Esophagus muscularis mucosa (tissue), 4 donors: ENCODE data around the gene DMD.

Experiments
- EP300 ChIP-seq: sonication (generic); formaldehyde crosslinking; IDR thresholded peaks from one replicate; pipeline ENCODE4 v1.6.1; 2017; ENCODE audit warnings: antibody characterized with exemption
- POLR2A ChIP-seq: fragments of 450-650 bp; IDR thresholded peaks from one replicate; pipeline ENCODE4 v1.6.1; 2017; ENCODE audit warnings: antibody characterized with exemption, moderate library complexity, mild to moderate bottlenecking, low read depth
- TF ChIP-seq, protein P1 (sequence below), 3 experiments: fragments of 200-600 bp in 2 of 3; fragments of 450-650 bp in 1 of 3; sonication (generic) in 2 of 3; IDR thresholded peaks; one replicate each; pipeline ENCODE4 v1.5.1; 2017 to 2019; ENCODE audit warnings: antibody characterized with exemption in 3 of 3, mild to moderate bottlenecking in 2 of 3, moderate library complexity in 1 of 3

DNA sequence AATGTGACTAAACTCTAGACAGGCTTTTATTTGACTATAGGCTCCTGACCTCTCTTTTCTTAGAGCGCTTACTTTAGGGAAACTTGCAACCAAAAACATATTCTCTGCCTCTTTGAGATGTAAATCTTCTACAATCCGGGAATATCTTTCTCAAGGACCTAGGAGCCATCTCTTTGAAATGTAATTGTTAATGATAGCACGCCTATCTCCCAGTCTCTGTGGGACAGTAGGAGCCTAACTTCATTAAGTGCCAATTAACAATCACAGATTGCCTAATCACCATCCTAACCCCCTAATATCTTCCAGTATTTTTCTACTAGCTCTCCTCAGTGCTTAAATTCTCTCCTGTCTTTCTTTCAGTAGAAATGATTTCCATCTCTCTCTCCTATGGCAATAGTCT, 628.6 kb downstream of the DMD start:
- TF ChIP-seq, protein P1, sequence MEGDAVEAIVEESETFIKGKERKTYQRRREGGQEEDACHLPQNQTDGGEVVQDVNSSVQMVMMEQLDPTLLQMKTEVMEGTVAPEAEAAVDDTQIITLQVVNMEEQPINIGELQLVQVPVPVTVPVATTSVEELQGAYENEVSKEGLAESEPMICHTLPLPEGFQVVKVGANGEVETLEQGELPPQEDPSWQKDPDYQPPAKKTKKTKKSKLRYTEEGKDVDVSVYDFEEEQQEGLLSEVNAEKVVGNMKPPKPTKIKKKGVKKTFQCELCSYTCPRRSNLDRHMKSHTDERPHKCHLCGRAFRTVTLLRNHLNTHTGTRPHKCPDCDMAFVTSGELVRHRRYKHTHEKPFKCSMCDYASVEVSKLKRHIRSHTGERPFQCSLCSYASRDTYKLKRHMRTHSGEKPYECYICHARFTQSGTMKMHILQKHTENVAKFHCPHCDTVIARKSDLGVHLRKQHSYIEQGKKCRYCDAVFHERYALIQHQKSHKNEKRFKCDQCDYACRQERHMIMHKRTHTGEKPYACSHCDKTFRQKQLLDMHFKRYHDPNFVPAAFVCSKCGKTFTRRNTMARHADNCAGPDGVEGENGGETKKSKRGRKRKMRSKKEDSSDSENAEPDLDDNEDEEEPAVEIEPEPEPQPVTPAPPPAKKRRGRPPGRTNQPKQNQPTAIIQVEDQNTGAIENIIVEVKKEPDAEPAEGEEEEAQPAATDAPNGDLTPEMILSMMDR (IDR thresholded peaks at IDR 0.05) = no peak
- no peak for TF ChIP-seq EP300
- TF ChIP-seq POLR2A = no peak
